Lower leg skin (tissue), 4 donors: ENCODE results near the gene WDR64. TPM values are rescaled to one million over a fixed set of nuclear protein-coding genes. Genes with fewer than 3 reads are reported as not detected.
A peak's percentile ranks its signal among the peaks of the same experiment; 100 is the strongest.

Experiments
- DNase-seq, 2 donors: peaks; one replicate each; pipeline ENCODE4 v3.0.0-alpha.2; 2019; ENCODE audit warnings: low spot score in 2 of 2
- H3K4me3 ChIP-seq: fragments of 200-600 bp; sonication (generic); 2 replicates; pipeline ENCODE4 v1.5.1; 2017; ENCODE audit warnings: mild to moderate bottlenecking, low read depth; ENCODE audit not compliant: poor library complexity, severe bottlenecking
- POLR2A ChIP-seq, 2 donors: fragments of 450-650 bp; IDR thresholded peaks; one replicate each; pipeline ENCODE4 v1.6.1; 2016 to 2017; ENCODE audit warnings: antibody characterized with exemption in 2 of 2, mild to moderate bottlenecking in 1 of 2, moderate library complexity in 1 of 2
- WGBS, 2 donors: methylation state at CpG; one replicate each; pipeline ENCODE4 v1.1.5; 2018; 5-methylcytosine and 5-hydroxymethylcytosine counted together
- intact Hi-C: fragments of 100-400 bp; cut with DNase I; formaldehyde crosslinking; loops from one replicate; pipeline ENCODE4 v1.15.0; 2023; ENCODE audit warnings: low total_unique reads
- total RNA-seq, 4 donors: library from RNA; depleted of rRNA; stranded (reverse); fragments of >200 nt; gene quantifications; one replicate each; pipeline ENCODE4 v1.1.0, GENCODE V29; 2016
- TF ChIP-seq, protein P1 (sequence below), 3 donors: fragments of 450-650 bp; IDR thresholded peaks; one replicate each; pipeline ENCODE4 v1.5.1; 2016; ENCODE audit warnings: antibody characterized with exemption in 3 of 3, mild to moderate bottlenecking in 3 of 3, moderate library complexity in 2 of 3

The WDR64 gene
- total RNA-seq, 4 donors from 2014 or later: not detected

DNA sequence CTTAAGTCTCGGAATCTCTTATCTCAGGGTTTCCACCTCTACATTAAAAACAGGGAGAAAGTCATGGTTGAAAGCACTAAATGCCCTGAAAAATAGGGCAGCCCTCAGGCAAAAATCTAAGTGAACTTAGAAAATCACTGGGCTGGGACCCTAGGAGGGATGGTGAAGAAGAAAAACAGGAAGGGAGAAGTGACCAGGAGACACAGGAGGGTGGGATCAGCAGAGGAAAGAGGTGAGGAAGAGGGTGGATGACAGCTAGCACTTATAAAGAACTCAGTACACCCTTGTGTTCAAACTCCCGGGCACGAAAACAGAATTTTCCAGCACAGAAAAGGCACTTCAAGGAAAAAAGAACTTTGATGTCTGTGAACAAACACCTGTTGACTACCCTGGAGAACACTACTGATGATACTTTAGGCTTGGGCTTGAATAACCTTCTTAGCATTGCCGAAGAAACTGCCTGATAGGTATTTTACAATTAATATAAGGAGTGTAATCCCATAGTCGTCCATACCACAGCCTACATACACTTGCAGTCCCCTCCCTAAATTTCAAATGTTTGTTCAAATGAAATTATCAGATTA, 13.9 kb upstream of the WDR64 start:
- no peak for TF ChIP-seq POLR2A (IDR thresholded peaks at IDR 0.05)
- TF ChIP-seq, protein P1, sequence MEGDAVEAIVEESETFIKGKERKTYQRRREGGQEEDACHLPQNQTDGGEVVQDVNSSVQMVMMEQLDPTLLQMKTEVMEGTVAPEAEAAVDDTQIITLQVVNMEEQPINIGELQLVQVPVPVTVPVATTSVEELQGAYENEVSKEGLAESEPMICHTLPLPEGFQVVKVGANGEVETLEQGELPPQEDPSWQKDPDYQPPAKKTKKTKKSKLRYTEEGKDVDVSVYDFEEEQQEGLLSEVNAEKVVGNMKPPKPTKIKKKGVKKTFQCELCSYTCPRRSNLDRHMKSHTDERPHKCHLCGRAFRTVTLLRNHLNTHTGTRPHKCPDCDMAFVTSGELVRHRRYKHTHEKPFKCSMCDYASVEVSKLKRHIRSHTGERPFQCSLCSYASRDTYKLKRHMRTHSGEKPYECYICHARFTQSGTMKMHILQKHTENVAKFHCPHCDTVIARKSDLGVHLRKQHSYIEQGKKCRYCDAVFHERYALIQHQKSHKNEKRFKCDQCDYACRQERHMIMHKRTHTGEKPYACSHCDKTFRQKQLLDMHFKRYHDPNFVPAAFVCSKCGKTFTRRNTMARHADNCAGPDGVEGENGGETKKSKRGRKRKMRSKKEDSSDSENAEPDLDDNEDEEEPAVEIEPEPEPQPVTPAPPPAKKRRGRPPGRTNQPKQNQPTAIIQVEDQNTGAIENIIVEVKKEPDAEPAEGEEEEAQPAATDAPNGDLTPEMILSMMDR (IDR thresholded peaks at IDR 0.05): no peak
- 66 to 81% methylated on average over 5 of the region's 5 CpGs for WGBS, 2 donors
- no peak overlapping the region for H3K4me3 ChIP-seq
- DNase-seq: no peak
- intact Hi-C loops: no loop called here

DNA sequence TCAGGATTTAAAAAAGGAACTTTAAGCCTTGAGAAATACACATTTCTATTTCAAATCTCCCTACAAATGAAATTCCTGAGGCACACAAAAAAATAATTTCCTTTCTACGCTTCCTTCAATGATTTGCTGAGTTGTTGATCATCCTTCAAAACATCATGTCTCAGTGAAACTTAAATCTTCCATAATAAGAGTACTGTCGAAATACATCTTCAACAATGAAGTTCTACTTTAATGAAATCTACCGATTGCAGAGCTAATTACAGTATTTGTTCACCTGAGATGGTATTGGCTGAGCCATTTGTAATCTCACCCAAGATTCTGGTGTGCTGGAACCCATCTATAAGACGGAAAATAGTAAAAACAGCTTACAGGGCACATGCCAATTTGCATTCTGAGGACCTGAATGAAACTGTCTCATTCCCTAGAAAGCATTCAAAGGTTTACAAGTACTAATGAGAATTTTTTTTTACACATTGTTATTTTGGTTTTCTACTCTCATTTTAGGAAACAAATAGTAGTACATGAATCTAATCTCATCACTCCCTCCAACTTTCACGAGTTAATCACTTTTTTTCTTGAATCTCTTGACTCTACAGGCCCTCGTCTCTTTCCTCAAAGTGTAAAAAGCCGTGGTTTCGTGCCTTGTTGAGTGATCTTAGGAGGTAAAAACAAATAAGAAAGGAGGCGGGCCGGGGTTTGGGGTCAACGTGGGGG, 13.0 kb upstream of the WDR64 start:
- H3K4me3 ChIP-seq: peak overlapping the region; percentile 82
- intact Hi-C loops: no loop called here
- WGBS, 2 donors: 10 to 11% methylated on average over 11 of the region's 11 CpGs
- no peak for TF ChIP-seq POLR2A (IDR thresholded peaks at IDR 0.05)
- TF ChIP-seq, protein P1 (IDR thresholded peaks at IDR 0.05): no peak
- no peak for DNase-seq

DNA sequence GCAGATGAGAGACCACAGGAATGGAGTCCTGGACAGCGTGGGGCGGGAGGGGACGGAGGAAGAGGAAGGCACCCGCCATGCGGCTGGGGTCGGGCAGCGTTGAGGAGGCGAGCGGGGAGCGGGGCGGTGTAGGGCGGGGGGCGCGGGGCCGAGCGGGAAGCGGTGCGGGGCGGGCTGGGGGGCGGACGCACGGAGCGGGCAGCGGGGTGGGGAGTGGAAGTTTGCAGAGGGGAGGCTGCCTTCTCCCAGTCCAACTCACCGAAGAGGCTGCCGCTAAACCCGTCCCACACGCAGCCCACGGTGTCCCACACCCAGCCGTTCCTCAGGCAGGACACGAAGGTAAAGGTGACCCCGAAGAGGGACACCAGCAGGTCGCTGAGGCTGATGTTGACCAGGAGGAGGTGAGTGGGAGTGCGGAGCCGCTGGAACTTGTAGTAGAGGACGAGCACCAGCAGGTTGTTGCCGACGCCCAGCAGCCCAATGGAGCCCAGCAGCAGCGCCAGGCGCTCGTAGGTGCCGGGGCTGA, 12.4 kb upstream of the WDR64 start:
- 0 to 1% methylated on average over 24 to 29 of the region's 42 CpGs for WGBS, 2 donors
- intact Hi-C loops: no loop called here
- DNase-seq: peak; percentile 31 to 88
- peak overlapping the region; percentile 82 for H3K4me3 ChIP-seq
- TF ChIP-seq, protein P1 (IDR thresholded peaks at IDR 0.05): no peak
- TF ChIP-seq POLR2A (IDR thresholded peaks at IDR 0.05): no peak

DNA sequence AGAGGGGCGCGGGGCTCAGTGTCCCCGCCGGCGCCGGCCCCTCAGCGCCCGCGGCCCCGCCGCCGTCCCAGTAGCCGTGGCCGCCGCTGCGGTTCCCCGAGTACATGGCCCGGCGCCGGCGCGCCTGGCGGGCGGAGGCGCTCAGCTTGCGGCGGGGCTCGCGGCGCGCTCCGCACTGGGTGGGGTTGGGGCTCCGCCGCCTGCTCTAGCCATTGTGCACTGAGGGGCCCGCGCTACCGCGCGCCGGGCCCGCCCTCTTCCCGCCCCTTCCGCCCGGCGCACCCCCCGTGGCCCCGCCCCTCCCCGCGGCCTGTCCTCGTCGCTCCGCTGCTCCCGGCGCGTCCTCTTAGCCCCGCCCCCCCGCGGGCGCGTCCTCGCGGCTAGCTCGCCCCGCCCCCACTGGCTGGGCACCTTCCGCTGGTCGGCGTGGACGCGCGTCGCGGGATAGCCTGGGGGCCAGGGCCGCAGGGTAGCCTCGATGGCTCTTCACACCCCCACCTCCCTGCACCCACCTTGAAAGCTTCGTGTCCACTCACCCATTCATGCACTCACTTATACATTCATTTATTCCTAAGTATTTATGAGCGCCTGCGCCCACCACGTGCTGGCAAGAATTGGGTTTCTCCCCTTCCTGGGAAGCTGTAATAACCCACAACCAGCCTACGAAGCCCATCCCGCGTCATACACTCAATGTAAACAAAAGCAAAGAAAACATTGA, 11.8 kb upstream of the WDR64 start, which contains the start of the genes CHML and OPN3:
Gene CHML (minus strand): TSS at position 221 of the 718 bp plus-strand sequence. CDS start 4,603 bp downstream, outside the sequence.
Gene OPN3 (minus strand): TSS at position 221 of the 718 bp plus-strand sequence. CDS start 115 bp downstream, at position 106.
- peak; percentile 89 to 98 for DNase-seq
- peak within 1 kb of the TSS; percentile 82 for H3K4me3 ChIP-seq
- 7 to 37% methylated on average over 7 to 29 of the region's 81 CpGs for WGBS, 2 donors
- TF ChIP-seq POLR2A (IDR thresholded peaks at IDR 0.05): no peak
- intact Hi-C loops: no loop called here

DNA sequence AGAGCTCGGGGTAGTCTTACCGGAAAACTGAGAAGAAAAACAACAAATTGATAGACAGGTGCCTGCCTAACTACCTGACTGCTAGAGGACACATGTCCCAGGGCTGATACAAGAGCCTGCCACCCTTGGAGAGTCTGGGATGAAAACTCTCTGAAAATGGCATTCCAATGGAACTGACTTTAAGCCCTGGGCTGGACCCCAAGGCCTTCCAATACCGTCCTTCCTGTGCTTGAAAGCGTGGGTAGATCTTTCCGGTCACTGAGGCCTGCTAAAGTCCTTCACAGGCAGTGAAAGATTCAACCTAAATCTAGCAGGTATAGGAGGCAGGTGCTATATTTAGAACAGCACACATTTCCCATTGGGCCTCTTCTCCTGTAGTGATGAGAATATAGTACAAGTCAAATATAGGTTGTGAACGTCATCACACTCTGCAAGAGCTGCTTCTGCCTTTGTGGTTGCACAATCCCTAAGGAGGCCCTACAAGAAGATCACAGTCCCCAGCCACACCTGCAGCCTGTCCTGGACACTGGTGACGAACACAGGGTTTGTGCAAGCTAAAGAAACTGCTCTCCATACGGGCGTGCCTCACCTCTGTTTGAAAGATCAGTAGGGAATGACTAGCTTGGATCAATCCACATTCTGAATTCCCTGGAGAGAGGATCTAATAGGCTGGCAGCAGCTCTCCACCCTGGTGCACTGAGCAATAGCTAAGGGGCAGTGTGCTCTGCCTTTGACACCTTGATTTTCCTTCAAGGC, 11.0 kb upstream of the WDR64 start:
- H3K4me3 ChIP-seq: no peak overlapping the region
- intact Hi-C loops: no loop called here
- TF ChIP-seq, protein P1 (IDR thresholded peaks at IDR 0.05): no peak
- no peak for TF ChIP-seq POLR2A (IDR thresholded peaks at IDR 0.05)
- WGBS, 2 donors: 77 to 85% methylated on average over 9 of the region's 9 CpGs
- DNase-seq: no peak
